Hematopoietic multipotent progenitor cell treated with erythropoietin and hydrocortisone succinate and interleukin-3 and kit ligand, for 17 days (in vitro differentiated cells): ENCODE data around the gene NKAIN4.

Source experiments
- DNase-seq: peaks from one replicate; pipeline ENCODE4 v3.0.0-alpha.2; 2015; ENCODE audit warnings: low spot score

NKAIN4 gene

DNA sequence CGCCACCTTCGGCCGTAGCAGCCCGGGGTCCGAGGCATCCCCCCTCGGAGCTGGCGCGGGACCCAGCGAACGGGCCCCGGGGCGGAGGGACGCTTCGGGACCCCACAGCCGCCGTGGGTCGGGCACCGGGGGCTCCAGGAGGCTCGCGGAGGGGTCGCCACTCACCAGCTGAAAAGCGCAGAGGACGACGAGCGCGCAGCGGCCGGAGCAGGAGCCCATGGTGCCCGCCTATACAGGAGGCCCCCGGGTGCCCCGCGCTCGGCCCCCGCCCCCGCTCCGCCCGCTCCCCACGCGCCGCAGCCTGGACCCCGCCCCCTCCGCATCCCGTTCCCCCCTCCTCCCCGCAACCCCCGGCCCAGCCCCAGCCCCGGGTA lies at the start of gene NKAIN4:
Gene NKAIN4 (minus strand): TSS at position 232 of the 374 bp plus-strand sequence. CDS start 13 bp downstream, at position 219.
- no peak for DNase-seq

- DNase-seq, result no peak
Measured at GRCh38 chr20:63303095-63303666, 48.9 kb upstream of the NKAIN4 start.

DNA sequence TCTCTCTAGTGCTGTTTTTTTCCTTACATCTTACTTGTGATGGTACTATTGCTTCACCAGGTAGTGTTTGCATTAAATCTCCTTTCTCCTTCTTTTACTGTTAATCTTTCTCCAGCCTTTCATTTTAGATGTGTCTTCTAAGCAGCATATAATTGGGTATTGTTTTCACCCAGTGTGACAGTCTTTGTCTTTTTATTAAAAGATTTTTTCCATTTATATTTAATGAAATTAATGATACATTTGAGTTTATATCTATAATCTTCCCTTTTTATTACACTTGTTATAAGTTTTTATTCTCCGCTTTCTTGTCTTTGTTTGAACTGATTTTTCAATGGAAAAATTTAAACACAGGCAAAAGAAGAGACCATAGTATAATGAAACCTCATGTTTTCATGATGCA lies 47.4 kb upstream of the NKAIN4 start:
- DNase-seq, result no peak

DNA sequence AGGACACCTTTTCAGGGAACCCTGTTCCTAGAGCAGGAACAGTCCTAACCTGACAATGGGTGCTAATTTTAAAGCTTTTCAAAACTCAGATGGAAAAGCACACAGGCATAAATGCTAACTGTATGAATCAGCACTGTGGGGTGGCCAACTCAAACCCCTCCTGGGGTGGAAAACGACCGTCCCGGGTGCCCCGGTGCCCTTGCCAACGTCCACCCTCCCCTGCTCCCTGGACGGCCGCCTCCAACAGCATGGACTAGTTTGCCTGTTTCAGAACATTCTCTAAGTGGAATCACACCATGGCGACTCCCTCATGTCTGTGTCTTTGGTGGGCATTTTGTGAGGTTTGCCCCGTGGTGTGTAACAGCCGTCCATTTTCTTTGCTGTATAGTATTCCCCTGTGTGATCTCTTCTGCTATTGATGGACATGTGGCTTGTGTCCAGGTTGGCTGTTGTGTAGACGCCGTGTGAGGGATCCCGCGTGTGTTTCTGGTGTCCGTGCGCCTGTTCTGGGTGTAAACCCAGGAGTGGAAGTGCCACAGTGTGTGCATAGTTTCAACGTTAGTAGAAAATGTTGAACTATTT lies 44.6 kb upstream of the NKAIN4 start:
- DNase-seq, result no peak

- DNase-seq, result no peak
Measured at GRCh38 chr20:63297796-63298572, 43.7 kb upstream of the NKAIN4 start.

DNA sequence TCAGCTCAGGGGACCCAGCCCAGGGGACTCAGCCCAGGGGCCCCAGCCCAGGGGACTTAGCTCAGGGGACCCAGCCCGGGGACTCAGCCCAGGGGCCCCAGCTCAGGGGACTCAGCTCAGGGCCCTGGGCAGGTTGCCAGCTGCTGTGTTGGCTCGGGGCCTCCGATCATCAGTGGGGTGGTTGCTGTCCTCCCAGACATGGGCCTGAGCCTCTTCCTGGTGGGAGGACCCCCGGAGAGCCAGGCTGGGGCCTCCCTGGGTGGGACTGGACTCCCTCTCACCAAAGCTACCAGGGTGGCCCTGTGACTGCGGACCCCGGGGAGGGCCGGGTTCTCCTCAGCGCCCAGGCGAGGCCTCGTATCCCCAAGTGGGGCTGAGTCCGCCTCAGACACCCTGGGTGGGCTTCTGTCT lies 43.1 kb upstream of the NKAIN4 start:
- DNase-seq, result no peak

DNA sequence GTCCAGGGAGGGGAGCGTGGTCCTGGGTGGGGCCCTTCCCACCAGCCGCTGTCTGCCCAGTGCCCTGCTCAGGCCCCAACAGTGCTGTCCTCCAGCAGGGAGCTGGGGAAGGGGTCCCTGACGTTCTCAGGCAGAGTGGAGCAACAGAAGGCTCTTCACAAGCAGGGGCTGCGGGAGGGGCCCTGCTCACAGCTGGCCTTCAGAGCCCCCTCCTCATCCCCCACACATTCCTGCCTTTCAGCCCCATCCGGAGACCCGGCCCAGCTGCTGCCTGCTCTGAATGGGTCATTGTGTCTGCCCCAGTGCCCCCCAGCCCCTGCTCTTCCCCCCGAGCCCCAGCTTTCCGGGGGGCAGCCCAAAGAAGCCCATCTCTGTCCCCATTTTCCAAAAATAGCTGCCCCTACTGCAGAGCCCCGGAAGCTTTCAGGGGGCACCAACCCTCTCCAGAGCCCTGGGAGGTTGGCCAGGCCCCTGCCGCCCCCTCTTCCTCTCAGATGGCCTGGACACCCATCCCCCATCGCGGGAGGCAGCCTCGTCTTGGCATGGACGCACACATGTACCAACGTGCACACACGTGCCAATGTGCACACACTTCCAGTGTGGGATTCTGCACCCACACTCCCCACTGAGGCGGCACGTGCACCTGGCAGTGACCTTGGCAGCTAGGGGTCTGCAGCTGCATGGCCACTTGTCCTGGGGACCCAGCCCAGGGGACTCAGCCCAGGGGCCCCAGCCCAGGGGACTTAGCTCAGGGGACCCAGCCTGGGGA lies 42.5 kb upstream of the NKAIN4 start:
- no peak for DNase-seq

DNA sequence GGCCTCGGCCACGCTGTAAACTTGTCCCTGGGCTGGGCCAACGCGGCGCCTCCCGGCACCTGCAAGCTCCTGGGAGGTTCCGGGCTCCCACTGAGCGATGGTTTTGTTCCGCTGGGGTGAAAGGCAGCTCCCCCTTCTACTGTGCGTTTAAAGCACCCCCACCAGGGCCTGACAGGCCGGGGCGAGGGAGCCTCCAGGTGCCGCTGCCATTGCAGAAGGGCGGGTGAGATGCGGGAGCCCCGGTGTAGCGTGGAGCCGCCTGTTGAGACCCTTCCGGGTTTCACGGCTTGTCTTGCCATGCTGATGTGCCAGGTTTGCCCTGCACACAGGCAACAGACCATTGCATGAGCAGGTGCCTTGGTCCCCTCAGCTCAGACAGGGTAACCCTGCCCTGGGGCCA lies 41.6 kb upstream of the NKAIN4 start:
- no peak for DNase-seq

- DNase-seq, result no peak
Measured at GRCh38 chr20:63295422-63295821, 41.2 kb upstream of the NKAIN4 start.

GRCh38 chr20:63295018-63295417 lies 40.8 kb upstream of the NKAIN4 start:
- DNase-seq, result no peak

DNA sequence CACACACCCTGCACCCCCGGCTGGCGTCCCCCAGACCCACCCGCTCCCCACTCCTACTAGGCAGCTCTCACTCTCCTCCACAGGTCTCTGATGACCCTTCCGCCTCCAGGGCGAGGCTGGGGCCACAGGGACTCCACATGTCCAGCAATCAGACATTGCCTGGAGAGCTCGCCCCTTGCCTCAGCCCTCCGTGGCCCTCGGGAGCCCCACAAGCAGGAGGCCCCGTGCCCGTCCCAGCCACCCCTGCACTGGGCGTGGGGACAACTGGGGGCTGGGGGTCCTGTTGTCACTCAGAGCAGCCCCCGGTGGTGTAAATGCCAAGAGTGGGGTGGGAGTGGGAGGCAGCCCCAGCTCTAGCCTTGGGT lies 40.3 kb upstream of the NKAIN4 start:
- DNase-seq, result no peak

GRCh38 chr20:63293871-63294535 lies 39.7 kb upstream of the NKAIN4 start:
- DNase-seq, result no peak

GRCh38 chr20:63293456-63293855 lies 39.2 kb upstream of the NKAIN4 start:
- no peak for DNase-seq

GRCh38 chr20:63292904-63293303 lies 38.6 kb upstream of the NKAIN4 start, which contains the start of gene COL20A1:
COL20A1 (plus strand) TSS chr20:63293186; CDS start chr20:63295108, 1,922 bp downstream.
- DNase-seq, result no peak

GRCh38 chr20:63292292-63292701 lies 38.0 kb upstream of the NKAIN4 start:
- no peak for DNase-seq

DNA sequence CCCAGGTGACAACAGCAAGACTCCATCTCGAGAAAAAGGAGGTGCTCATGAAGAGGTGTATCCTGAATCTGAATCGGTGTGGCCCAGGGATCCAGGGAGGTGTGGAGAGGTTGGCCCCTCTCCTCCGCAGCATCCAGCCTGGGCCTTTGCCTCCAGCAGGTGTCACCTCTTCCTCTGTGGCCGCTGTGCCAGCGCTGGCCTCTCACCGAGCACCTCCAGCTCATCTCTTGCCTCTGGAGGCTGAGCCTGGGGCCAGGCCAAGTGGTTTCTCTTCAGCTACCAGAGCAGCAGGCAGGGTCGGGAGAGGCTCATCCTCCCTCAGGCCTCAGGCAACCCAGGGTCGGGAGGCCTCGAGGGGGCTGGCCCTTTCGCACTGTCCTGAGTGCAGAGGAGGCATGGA lies 37.5 kb upstream of the NKAIN4 start:
- DNase-seq, result no peak

DNA sequence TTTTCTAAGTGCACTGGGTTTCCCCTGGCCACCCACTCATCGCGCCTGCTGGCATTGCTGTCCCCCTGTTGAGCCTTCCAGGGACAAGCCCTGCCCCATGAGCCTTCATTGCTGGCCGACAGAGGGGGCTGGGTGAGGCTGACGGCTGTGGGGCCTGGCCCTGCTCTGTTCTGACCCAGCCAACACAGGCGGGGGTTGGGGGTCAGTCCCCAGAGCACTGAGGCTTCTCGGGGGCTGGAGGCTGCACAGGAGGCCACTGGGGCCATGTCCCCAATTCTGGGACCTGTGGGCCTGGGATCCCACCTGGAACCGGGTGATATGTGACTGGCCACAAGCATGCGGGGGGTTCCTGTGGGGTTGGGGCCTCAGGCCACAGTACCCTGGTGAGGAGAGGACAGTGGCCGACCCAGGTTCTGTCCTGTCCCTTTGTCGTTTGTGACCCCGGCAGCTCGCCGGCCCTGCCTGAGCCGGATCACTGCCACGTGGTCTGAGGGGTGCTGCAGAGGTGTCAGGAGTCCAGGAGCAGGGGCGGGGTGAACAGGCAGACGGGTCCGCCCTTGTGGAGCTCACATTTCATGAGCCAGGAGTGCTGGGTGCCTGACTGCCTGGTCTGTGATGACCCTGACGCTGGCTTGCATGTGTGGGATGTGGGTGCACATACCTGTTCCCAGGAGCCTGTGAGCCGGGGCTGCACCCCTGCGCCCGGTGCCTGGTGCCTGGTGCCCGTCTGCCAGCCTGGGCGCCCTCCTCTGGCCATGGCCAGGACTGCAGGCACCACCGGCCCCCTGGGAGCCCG lies 36.6 kb upstream of the NKAIN4 start:
- DNase-seq, result no peak

DNA sequence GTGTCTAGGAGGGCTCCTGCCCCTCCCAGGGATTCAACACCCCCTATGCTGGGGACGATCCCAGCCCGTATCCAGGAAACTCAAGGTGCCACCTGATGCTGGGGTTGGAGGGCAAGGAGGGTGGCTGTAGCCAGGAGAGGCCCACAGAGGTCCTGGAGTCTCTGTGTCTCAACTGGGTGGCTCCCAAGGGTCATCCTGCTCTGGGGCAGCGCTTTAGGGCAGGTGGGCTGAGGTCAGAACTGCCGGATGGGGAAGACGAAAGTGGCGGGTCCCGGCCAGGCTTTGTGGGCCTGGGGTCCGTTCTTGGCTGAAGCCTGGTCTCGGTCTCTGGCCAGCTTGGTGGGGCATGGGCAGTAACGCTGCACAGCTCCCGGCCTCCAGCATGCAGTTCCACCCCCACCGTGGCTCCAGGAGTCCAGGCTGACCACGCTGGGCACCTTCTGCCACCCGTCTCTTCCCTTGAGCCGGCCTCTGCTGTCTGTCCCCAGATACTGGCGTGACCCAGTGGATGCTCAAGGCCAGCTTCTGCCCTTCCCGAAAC lies 35.9 kb upstream of the NKAIN4 start:
- no peak for DNase-seq

DNA sequence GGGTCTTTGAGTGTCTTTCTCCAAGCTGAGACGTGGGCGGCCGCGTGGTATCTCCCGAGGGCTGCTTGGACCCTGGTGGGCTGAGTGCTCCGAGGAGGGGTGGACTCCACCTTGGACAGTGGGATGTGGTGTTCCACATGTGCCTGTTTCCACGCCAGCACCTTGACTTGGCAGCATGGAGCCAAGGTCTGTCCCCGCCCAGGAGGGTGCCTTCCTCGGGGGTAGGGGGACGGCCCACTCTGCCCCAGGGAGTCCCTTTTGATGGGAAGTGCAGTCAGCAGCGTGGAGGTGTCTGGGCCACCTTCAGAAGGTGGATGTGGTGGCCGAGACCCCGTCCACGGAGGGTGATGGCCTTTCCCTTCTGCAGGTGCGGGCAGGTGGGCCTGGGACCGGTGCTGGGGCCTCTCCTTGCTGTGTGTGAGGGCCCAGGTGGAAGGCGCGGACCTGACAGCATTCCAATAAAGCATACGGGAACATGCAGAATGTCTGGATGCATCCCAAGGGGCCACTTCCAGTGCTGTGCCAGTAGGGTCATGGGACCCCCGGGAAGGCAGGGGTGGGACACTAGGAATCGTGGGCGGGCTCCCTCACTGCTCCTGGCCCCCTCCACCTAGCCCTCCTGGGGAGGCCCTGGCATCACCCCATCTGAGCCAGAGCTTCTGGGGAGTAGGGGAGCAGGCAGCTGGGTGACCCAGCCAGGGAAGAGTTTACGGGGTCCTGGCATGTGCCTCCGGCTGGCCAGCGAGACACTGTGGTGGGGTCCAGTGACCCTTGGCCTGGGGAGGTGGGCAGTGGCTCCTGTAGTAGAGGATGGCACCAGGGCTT lies 35.3 kb upstream of the NKAIN4 start:
- DNase-seq, result no peak

DNA sequence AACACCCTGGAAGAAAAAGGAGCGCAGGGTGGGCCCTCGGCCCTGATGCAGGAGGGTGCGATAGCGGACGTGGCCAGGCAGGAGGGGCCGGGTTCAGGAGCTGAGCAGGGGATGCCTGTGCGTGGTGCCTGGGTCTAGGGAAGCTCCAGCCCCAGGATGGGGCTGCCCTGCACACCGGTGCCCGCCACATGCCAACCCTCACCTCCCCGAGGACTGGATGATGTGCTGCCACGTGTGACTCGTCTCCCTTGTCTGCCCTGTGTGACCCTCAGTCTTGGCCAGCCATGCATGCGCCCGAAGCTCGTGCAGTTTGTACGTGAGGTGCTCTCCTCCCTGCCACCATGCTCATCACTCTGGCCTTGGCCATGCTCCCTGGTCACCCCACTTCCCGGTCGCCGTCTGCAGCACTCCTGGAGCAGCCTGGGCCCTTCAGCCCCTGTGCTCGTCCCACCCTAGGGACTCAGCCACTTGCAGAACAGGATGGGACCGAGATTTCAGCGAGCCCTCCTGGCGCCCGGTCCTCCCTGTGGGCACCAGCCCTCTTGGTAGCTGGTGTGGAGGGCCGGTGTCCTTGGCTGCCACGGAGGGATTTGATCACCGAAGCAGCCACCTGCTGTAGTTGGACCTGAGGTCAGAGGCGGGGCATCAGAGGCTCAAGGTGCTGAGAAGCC lies 34.5 kb upstream of the NKAIN4 start:
- no peak for DNase-seq
